BJ (cell line): Measurements from ENCODE around the gene CDH23. TPM values are rescaled to one million over a fixed set of nuclear protein-coding genes. Genes with fewer than 3 reads are reported as not detected.

ENCODE experiments used
- CTCF ChIA-PET: fragments of 350-600 bp; formaldehyde crosslinking; extraction: SDS; loops from one replicate; lab custom pipeline; 2021; ENCODE audit warnings: antibody characterized with exemption, inconsistent platforms; lab: Yijun Ruan, JAX
- POLR2A ChIA-PET: fragments of 300-600 bp; sonication (Branson Sonifier 250); formaldehyde crosslinking; extraction: SDS; loops from one replicate; lab custom pipeline; 2021; ENCODE audit warnings: antibody characterized with exemption; lab: Charles Lee
- DNase-seq: peaks from one replicate; pipeline ENCODE4 v3.0.0-alpha.2; 2011; ENCODE audit warnings: low read depth
- H3K27me3 ChIP-seq: 2 replicates; pipeline ENCODE4 v1.6.0; 2011; ENCODE audit warnings: low read length; ENCODE audit not compliant: control insufficient read depth, insufficient read depth
- H3K36me3 ChIP-seq: 2 replicates; pipeline ENCODE4 v1.5.1; 2011; ENCODE audit warnings: low read length; ENCODE audit not compliant: control insufficient read depth, insufficient read depth
- H3K4me3 ChIP-seq: 2 replicates; pipeline ENCODE4 v1.5.1; 2011; ENCODE audit warnings: low read depth, mild to moderate bottlenecking, control low read depth, low read length
- polyA plus RNA-seq: library from polyadenylated mRNA; depleted of rRNA; stranded (reverse); fragments of >200 nt; gene quantifications from 2 replicates; pipeline ENCODE4 v1.2.3, GENCODE V29; 2011
- TF ChIP-seq, protein P1 (sequence below): IDR thresholded peaks from 2 replicates; pipeline ENCODE4 v1.5.1; 2011; ENCODE audit warnings: low read depth, mild to moderate bottlenecking, control low read depth, inconsistent platforms, low read length, moderate library complexity; ENCODE audit not compliant: insufficient read depth

Gene CDH23
- polyA plus RNA-seq, 1 experiment, result 0.05 TPM

DNA sequence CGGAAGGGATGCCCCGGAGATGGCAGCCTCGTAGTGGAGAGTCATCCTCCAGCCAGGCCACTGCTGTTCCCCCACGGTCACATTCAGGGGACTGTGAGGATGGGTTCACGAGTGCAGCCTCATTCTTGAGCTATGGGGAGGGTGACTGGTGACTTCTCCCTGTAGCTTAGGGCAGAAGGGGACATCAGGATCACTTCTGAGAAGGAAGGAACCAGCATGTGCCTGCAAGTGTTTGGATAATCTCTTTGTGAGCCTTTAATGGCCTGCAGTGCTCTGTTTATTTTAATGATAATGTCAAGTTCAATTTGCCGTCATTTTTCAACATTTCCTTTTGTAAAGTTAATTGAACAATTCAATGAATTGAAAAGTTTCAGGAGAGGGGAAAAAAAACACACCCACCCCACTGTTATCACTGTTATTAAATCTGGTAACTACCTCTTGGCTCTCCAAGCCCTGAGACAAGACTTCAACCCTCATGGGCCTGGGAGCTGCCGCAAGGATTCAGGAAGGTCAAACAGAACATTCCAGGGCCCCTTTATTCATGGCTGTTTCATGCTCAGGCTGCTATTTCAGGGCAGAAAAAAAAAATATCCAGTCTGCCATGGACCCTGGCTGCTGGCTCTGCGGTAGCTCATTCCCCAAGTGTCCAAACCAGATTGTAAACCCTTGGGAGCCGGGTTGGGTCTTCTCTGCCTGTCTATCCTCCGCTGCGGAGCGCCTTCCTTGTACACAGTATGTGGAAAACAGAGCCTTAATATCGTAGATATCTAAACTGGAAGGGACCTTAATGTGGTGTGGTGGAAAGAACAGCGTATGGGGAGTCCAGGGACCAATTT is 100.4 kb downstream of the CDH23 start:
- POLR2A ChIA-PET, result no interaction called here
- Histone ChIP-seq H3K36me3 (no peaks in the 10 kb centered on the region), H3K27me3 (peaks cover 5% of the 10 kb centered on the region), H3K4me3 (no peak overlapping the region)
- CTCF ChIA-PET, result interaction anchor here (1.6 to 2.6 kb wide), 2 partner anchors 11 kb away, joined by 7 to 8 read pairs; no protein-coding TSS in a partner anchor
- TF ChIP-seq, protein P1, sequence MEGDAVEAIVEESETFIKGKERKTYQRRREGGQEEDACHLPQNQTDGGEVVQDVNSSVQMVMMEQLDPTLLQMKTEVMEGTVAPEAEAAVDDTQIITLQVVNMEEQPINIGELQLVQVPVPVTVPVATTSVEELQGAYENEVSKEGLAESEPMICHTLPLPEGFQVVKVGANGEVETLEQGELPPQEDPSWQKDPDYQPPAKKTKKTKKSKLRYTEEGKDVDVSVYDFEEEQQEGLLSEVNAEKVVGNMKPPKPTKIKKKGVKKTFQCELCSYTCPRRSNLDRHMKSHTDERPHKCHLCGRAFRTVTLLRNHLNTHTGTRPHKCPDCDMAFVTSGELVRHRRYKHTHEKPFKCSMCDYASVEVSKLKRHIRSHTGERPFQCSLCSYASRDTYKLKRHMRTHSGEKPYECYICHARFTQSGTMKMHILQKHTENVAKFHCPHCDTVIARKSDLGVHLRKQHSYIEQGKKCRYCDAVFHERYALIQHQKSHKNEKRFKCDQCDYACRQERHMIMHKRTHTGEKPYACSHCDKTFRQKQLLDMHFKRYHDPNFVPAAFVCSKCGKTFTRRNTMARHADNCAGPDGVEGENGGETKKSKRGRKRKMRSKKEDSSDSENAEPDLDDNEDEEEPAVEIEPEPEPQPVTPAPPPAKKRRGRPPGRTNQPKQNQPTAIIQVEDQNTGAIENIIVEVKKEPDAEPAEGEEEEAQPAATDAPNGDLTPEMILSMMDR, result no peak
- DNase-seq, result no peak

DNA sequence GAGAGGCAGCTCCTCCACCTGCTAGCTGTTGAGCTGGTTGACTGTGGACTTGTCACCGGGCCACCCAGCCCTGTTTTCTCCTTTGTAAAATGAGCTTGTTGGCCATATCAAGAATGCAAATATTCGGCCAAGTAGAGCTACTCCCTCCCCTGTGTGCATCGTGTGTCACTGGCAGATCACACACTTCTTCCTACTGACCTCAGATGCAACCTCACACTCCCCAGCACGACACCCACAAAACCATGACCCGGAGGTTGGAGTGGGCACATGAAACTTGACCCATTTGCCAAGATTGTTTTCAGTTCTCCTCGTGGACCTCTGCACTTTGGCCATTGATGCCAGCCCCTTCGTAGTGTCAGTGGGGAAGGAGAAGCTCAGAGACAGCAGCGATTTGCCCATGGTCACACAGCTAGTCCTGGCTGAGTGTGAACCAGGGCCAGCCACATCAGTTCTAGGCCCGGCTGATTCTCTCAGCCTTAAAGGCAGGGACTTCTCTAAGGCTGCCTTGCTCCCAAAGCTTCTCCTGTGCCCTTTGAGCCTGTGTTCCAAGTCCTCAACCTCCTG is 101.1 kb downstream of the CDH23 start:
- CTCF ChIA-PET, result interaction anchor here (1.6 kb wide), 2 partner anchors 12 to 114 kb away, joined by 4 to 7 read pairs; no protein-coding TSS in a partner anchor
- Histone ChIP-seq H3K36me3 (no peaks in the 10 kb centered on the region), H3K27me3 (peaks cover 5% of the 10 kb centered on the region), H3K4me3 (no peak overlapping the region)
- POLR2A ChIA-PET, result no interaction called here
- DNase-seq, result no peak
- TF ChIP-seq, protein P1, result no peak

- CTCF ChIA-PET, result no interaction called here
- no peak for DNase-seq
- no peak overlapping the region for H3K4me3 ChIP-seq
- POLR2A ChIA-PET, result no interaction called here
- peaks cover 9% of the 10 kb centered on the region for H3K27me3 ChIP-seq
- TF ChIP-seq, protein P1, result no peak
- no peaks in the 10 kb centered on the region for H3K36me3 ChIP-seq
These were observed 104.7 kb downstream of the CDH23 start for GRCh38 chr10:71501402-71501801.

- Histone ChIP-seq H3K36me3 (no peaks in the 10 kb centered on the region), H3K4me3 (no peak overlapping the region), H3K27me3 (peaks cover 9% of the 10 kb centered on the region)
- TF ChIP-seq, protein P1, result no peak
- CTCF ChIA-PET, result no interaction called here
- no peak for DNase-seq
- POLR2A ChIA-PET, result no interaction called here
These were observed 105.5 kb downstream of the CDH23 start for GRCh38 chr10:71502190-71502589.

DNA sequence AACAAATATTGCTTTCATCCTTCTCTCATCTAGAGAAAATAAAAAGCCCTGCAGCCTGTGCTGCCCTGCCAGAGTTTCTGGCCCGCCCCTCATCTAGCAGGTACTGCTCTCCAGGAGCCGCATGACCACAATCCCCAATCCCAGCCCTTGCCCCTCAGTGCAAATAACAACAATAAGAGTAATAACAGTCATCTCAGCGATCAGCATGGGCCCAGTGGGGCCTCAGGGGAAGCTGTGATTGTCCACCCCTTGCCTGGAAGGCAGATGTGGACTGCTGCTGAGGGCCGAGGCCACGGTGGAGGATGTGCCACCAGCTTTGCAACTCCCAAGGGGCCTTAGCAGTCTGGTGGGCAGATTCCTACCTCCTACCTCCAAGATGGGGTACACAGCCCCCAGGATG is 106.1 kb downstream of the CDH23 start:
- no peak for DNase-seq
- H3K27me3 ChIP-seq, result peaks cover 7% of the 10 kb centered on the region
- POLR2A ChIA-PET, result no interaction called here
- H3K4me3 ChIP-seq, result no peak overlapping the region
- CTCF ChIA-PET, result no interaction called here
- TF ChIP-seq, protein P1, result no peak
- no peaks in the 10 kb centered on the region for H3K36me3 ChIP-seq
